HepG2 (cell line): ENCODE measurements around the gene BCL2L1. TPM values are rescaled to one million over a fixed set of nuclear protein-coding genes. Genes with fewer than 3 reads are reported as not detected.

Experiments used
- GLI4 ChIP-seq: sonication (generic); formaldehyde crosslinking; IDR thresholded peaks from 2 replicates; pipeline ENCODE4 v1.5.1; 2020; ENCODE audit warnings: missing genetic modification reagents, mild to moderate bottlenecking, moderate library complexity, borderline replicate concordance
- HOXA3 ChIP-seq: sonication (generic); formaldehyde crosslinking; IDR thresholded peaks from 2 replicates; pipeline ENCODE4 v1.5.0; 2020; ENCODE audit warnings: missing genetic modification reagents
- KDM4B ChIP-seq: sonication (generic); formaldehyde crosslinking; IDR thresholded peaks from 2 replicates; pipeline ENCODE4 v1.4.0; 2020; ENCODE audit warnings: missing genetic modification reagents
- NR2C2 ChIP-seq: sonication (generic); formaldehyde crosslinking; IDR thresholded peaks from 2 replicates; pipeline ENCODE4 v1.4.0; 2020; ENCODE audit warnings: missing genetic modification reagents, mild to moderate bottlenecking, moderate library complexity, borderline replicate concordance
- PHF8 ChIP-seq: sonication (generic); formaldehyde crosslinking; IDR thresholded peaks from 2 replicates; pipeline ENCODE4 v1.5.0; 2020; ENCODE audit warnings: missing genetic modification reagents
- RNF2 ChIP-seq: fragments of 450-650 bp; conservative IDR thresholded peaks from 2 replicates; pipeline ENCODE4 v1.6.1; 2016; ENCODE audit warnings: low read depth
- SALL2 ChIP-seq: sonication (generic); formaldehyde crosslinking; IDR thresholded peaks from 2 replicates; pipeline ENCODE4 v1.8.1; 2023; ENCODE audit warnings: mild to moderate bottlenecking, missing genetic modification reagents, inconsistent platforms
- SMAD3 ChIP-seq: sonication (generic); formaldehyde crosslinking; IDR thresholded peaks from 2 replicates; pipeline ENCODE4 v1.4.0; 2020; ENCODE audit warnings: missing genetic modification reagents
- SSRP1 ChIP-seq: IDR thresholded peaks from 2 replicates; pipeline ENCODE4 v1.6.1; 2016; ENCODE audit warnings: control low read depth
- STAT5B ChIP-seq: sonication (generic); formaldehyde crosslinking; IDR thresholded peaks from 2 replicates; pipeline ENCODE4 v1.4.0; 2020; ENCODE audit warnings: missing genetic modification reagents
- TCF7L2 ChIP-seq: IDR thresholded peaks from 2 replicates; pipeline ENCODE4 v1.6.1; 2011; ENCODE audit warnings: mild to moderate bottlenecking, low read depth, low read length, moderate library complexity
- ZBTB21 ChIP-seq: sonication (generic); formaldehyde crosslinking; IDR thresholded peaks from 2 replicates; pipeline ENCODE4 v1.4.0; 2020; ENCODE audit warnings: missing genetic modification reagents
- ZBTB38 ChIP-seq: sonication (generic); formaldehyde crosslinking; IDR thresholded peaks from 2 replicates; pipeline ENCODE4 v1.5.1; 2020; ENCODE audit warnings: mild to moderate bottlenecking, missing genetic modification reagents
- ZMYM2 ChIP-seq: sonication (generic); formaldehyde crosslinking; IDR thresholded peaks from 2 replicates; pipeline ENCODE4 v1.8.0; 2022; ENCODE audit warnings: mild to moderate bottlenecking, missing genetic modification reagents
- ZNF143 ChIP-seq: sonication (generic); formaldehyde crosslinking; IDR thresholded peaks from 2 replicates; pipeline ENCODE4 v1.4.0; 2020; ENCODE audit warnings: missing genetic modification reagents
- ZNF264 ChIP-seq: sonication (generic); formaldehyde crosslinking; IDR thresholded peaks from 2 replicates; pipeline ENCODE4 v1.4.0; 2020; ENCODE audit warnings: missing genetic modification reagents
- ZNF333 ChIP-seq: sonication (generic); formaldehyde crosslinking; IDR thresholded peaks from 2 replicates; pipeline ENCODE4 v1.4.0; 2020; ENCODE audit warnings: mild to moderate bottlenecking, missing genetic modification reagents, borderline replicate concordance
- ZNF367 ChIP-seq: sonication (generic); formaldehyde crosslinking; IDR thresholded peaks from 2 replicates; pipeline ENCODE4 v1.4.0; 2020; ENCODE audit warnings: missing genetic modification reagents, borderline replicate concordance
- ZNF468 ChIP-seq: sonication (generic); formaldehyde crosslinking; IDR thresholded peaks from 2 replicates; pipeline ENCODE4 v1.8.0; 2022; ENCODE audit warnings: mild to moderate bottlenecking, moderate library complexity, missing genetic modification reagents
- ZNF619 ChIP-seq: sonication (generic); formaldehyde crosslinking; IDR thresholded peaks from 2 replicates; pipeline ENCODE4 v1.4.0; 2020; ENCODE audit warnings: mild to moderate bottlenecking, missing genetic modification reagents
- ZNF792 ChIP-seq: IDR thresholded peaks from 2 replicates; pipeline ENCODE4 v1.6.1; 2016
- polyA plus RNA-seq, 8 experiments: library from polyadenylated mRNA; depleted of rRNA in 3 of 8; stranded (reverse) in 7 of 8; unstranded in 1 of 8; fragments of >200 nt; fragmentation: Illumina TruSeq in 4 of 8; extraction: Trizol in 4 of 8; gene quantifications; 2 replicates each; pipeline versions ENCODE4 v1.2.1 to v1.2.3, GENCODE V29; 2011 to 2016; ENCODE audit warnings: low read depth in 4 of 8, missing spikeins in 1 of 8, mixed read lengths in 1 of 8; ENCODE audit not compliant: insufficient read depth in 1 of 8
- total RNA-seq, 5 experiments: library from RNA; depleted of rRNA; stranded (reverse); fragments of >200 nt; fragmentation: Illumina TruSeq; extraction: Trizol; gene quantifications; 2 replicates each; pipeline ENCODE4 v1.2.3, GENCODE V29; 2016; ENCODE audit warnings: low read depth in 1 of 5
- TF ChIP-seq, protein P1 (sequence below): sonication (generic); formaldehyde crosslinking; IDR thresholded peaks from 2 replicates; pipeline ENCODE4 v1.4.0; 2020; ENCODE audit warnings: missing genetic modification reagents
- TF ChIP-seq, protein P2 (sequence below): sonication (generic); formaldehyde crosslinking; IDR thresholded peaks from 2 replicates; pipeline ENCODE4 v1.4.0; 2020; ENCODE audit warnings: missing genetic modification reagents, borderline replicate concordance
- TF ChIP-seq, protein P3 (sequence below): sonication (generic); formaldehyde crosslinking; IDR thresholded peaks from 2 replicates; pipeline ENCODE4 v1.8.1; 2022; ENCODE audit warnings: low read depth, mild to moderate bottlenecking, missing genetic modification reagents
- TF ChIP-seq, protein P4 (sequence below): sonication (generic); formaldehyde crosslinking; IDR thresholded peaks from 2 replicates; pipeline ENCODE4 v1.4.0; 2020; ENCODE audit warnings: missing genetic modification reagents

BCL2L1 gene
- total and polyA plus RNA-seq, 2 of the 13 experiments (the other 11 are each of a cell fraction or from before 2014, with no cell fraction given): 164 to 258 TPM

DNA sequence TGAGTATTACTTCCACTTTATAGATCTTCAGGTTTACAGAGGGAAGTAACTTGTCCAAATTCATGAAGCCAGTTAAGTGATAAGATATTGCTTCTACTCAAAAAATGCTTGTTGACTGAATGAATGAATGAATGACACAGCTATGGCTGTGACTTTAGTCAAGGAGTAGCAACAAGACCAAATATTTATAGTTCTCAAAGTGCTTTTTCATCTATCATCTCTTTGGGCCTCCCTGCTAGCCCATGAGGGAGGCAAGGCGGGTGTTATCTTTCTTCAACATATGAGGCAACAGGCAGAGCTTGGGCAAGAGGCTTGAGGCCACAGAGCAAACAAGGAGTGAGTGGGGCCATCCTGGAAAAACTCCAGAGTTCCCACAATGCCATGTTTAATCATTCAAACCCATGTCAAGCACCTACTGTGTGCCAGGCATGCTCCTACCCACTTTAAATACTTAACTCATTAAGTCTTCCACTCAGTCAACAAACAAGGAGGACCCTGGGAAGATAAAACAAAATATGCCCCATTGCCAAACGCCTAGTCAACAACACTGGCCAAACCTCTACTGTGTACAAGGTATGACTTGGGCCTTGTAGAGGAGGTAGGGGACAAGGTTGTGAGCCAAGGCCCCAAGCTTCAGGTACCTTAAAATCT is 15.9 kb downstream of the BCL2L1 start (continued):
- TF ChIP-seq, protein P1, sequence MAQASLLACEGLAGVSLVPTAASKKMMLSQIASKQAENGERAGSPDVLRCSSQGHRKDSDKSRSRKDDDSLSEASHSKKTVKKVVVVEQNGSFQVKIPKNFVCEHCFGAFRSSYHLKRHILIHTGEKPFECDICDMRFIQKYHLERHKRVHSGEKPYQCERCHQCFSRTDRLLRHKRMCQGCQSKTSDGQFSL (CRISPR knock-in tag): peak; percentile 83; the same call in 1 of the 2 replicates
- TF ChIP-seq ZNF333: no peak
- peak; percentile 59; the same call in 1 of the 2 replicates for TF ChIP-seq ZNF468 (CRISPR knock-in tag)
- peak; percentile 97 for TF ChIP-seq ZNF264 (CRISPR knock-in tag)
- TF ChIP-seq, protein P2, sequence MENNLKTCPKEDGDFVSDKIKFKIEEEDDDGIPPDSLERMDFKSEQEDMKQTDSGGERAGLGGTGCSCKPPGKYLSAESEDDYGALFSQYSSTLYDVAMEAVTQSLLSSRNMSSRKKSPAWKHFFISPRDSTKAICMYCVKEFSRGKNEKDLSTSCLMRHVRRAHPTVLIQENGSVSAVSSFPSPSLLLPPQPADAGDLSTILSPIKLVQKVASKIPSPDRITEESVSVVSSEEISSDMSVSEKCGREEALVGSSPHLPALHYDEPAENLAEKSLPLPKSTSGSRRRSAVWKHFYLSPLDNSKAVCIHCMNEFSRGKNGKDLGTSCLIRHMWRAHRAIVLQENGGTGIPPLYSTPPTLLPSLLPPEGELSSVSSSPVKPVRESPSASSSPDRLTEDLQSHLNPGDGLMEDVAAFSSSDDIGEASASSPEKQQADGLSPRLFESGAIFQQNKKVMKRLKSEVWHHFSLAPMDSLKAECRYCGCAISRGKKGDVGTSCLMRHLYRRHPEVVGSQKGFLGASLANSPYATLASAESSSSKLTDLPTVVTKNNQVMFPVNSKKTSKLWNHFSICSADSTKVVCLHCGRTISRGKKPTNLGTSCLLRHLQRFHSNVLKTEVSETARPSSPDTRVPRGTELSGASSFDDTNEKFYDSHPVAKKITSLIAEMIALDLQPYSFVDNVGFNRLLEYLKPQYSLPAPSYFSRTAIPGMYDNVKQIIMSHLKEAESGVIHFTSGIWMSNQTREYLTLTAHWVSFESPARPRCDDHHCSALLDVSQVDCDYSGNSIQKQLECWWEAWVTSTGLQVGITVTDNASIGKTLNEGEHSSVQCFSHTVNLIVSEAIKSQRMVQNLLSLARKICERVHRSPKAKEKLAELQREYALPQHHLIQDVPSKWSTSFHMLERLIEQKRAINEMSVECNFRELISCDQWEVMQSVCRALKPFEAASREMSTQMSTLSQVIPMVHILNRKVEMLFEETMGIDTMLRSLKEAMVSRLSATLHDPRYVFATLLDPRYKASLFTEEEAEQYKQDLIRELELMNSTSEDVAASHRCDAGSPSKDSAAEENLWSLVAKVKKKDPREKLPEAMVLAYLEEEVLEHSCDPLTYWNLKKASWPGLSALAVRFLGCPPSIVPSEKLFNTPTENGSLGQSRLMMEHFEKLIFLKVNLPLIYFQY (CRISPR knock-in tag): no peak; the same call in 1 of the 2 replicates
- TF ChIP-seq, protein P3, sequence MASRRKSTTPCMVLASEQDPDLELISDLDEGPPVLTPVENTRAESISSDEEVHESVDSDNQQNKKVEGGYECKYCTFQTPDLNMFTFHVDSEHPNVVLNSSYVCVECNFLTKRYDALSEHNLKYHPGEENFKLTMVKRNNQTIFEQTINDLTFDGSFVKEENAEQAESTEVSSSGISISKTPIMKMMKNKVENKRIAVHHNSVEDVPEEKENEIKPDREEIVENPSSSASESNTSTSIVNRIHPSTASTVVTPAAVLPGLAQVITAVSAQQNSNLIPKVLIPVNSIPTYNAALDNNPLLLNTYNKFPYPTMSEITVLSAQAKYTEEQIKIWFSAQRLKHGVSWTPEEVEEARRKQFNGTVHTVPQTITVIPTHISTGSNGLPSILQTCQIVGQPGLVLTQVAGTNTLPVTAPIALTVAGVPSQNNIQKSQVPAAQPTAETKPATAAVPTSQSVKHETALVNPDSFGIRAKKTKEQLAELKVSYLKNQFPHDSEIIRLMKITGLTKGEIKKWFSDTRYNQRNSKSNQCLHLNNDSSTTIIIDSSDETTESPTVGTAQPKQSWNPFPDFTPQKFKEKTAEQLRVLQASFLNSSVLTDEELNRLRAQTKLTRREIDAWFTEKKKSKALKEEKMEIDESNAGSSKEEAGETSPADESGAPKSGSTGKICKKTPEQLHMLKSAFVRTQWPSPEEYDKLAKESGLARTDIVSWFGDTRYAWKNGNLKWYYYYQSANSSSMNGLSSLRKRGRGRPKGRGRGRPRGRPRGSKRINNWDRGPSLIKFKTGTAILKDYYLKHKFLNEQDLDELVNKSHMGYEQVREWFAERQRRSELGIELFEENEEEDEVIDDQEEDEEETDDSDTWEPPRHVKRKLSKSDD (CRISPR knock-in tag): peak; percentile 19; the same call in 1 of the 2 replicates
- TF ChIP-seq ZBTB21 (CRISPR knock-in tag): peak; percentile 74; the same call in 1 of the 2 replicates
- TF ChIP-seq SALL2 (CRISPR knock-in tag): peak; percentile 96
- TF ChIP-seq ZNF367 (CRISPR knock-in tag): 0 out of 2 replicates have a peak, but pooled peaks have one; percentile 50
- TF ChIP-seq NR2C2 (CRISPR knock-in tag): peak; percentile 76
- peak; percentile 96 for TF ChIP-seq SMAD3 (CRISPR knock-in tag)
- peak; percentile 89 for TF ChIP-seq ZNF143
- peak; percentile 99 for TF ChIP-seq ZMYM2 (CRISPR knock-in tag)
- TF ChIP-seq KDM4B: peak; percentile 97
- peak; percentile 84 for TF ChIP-seq TCF7L2
- peak; percentile 86; the same call in 1 of the 2 replicates for TF ChIP-seq STAT5B (CRISPR knock-in tag)
- TF ChIP-seq ZNF792 (CRISPR knock-in tag): peak; percentile 95
- TF ChIP-seq, protein P4, sequence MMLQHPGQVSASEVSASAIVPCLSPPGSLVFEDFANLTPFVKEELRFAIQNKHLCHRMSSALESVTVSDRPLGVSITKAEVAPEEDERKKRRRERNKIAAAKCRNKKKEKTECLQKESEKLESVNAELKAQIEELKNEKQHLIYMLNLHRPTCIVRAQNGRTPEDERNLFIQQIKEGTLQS (CRISPR knock-in tag): peak; percentile 96
- TF ChIP-seq ZBTB38 (CRISPR knock-in tag): peak; percentile 50; the same call in 1 of the 2 replicates
- TF ChIP-seq ZNF619 (CRISPR knock-in tag): no peak
- peak; percentile 64; the same call in 1 of the 2 replicates for TF ChIP-seq PHF8 (CRISPR knock-in tag)
- TF ChIP-seq SSRP1 (CRISPR knock-in tag): peak; percentile 99
- peak; percentile 27; the same call in 1 of the 2 replicates for TF ChIP-seq GLI4 (CRISPR knock-in tag)
- TF ChIP-seq RNF2: no peak
- peak; percentile 96 for TF ChIP-seq HOXA3 (CRISPR knock-in tag)
